ENCODE measurements around the gene UBE2L5.

DNA sequence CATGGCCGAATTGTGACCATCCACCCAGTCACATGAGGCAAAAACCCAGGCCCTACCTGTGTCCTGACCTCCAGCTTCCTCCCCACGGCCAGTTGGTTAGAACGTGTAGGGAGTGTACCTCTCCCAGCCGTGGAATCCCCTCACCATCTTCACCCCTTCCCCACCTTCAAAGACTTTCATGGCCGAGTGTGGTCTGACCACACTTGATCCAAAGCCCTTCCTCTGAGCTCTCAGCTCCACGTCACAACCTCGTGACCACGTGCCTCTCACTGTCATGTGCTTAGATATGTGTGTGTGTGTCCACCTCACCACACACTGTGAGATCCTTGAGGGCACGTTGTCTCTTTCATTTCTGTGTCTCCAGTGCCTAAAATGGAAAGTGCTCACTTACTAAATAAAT lies 48.6 kb upstream of the UBE2L5 start:
- TF ChIP-seq, protein P1, sequence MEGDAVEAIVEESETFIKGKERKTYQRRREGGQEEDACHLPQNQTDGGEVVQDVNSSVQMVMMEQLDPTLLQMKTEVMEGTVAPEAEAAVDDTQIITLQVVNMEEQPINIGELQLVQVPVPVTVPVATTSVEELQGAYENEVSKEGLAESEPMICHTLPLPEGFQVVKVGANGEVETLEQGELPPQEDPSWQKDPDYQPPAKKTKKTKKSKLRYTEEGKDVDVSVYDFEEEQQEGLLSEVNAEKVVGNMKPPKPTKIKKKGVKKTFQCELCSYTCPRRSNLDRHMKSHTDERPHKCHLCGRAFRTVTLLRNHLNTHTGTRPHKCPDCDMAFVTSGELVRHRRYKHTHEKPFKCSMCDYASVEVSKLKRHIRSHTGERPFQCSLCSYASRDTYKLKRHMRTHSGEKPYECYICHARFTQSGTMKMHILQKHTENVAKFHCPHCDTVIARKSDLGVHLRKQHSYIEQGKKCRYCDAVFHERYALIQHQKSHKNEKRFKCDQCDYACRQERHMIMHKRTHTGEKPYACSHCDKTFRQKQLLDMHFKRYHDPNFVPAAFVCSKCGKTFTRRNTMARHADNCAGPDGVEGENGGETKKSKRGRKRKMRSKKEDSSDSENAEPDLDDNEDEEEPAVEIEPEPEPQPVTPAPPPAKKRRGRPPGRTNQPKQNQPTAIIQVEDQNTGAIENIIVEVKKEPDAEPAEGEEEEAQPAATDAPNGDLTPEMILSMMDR (IDR thresholded peaks at IDR 0.05) = no peak
- TF ChIP-seq, protein P2, sequence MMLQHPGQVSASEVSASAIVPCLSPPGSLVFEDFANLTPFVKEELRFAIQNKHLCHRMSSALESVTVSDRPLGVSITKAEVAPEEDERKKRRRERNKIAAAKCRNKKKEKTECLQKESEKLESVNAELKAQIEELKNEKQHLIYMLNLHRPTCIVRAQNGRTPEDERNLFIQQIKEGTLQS (CRISPR knock-in tag; conservative IDR thresholded peaks at IDR 0.05) = no peak

All from WTC11 (cell line).